Muscle of leg (tissue), 11 donors: ENCODE measurements around the gene PLEKHN1. TPM values are rescaled to one million over a fixed set of nuclear protein-coding genes. Genes with fewer than 3 reads are reported as not detected.

ENCODE experiments used
- DNase-seq: peaks from one replicate; pipeline ENCODE4 v3.0.0; 2013
- H3K27ac ChIP-seq: one replicate; pipeline ENCODE4 v1.5.1; 2013; ENCODE audit warnings: mild to moderate bottlenecking, low read length, control low read depth
- H3K27me3 ChIP-seq: one replicate; pipeline ENCODE4 v1.6.1; 2013; ENCODE audit warnings: low read length; ENCODE audit not compliant: control insufficient read depth, insufficient read depth
- H3K36me3 ChIP-seq: one replicate; pipeline ENCODE4 v1.6.1; 2013; ENCODE audit warnings: low read length; ENCODE audit not compliant: control insufficient read depth, insufficient read depth
- H3K4me1 ChIP-seq: one replicate; pipeline ENCODE4 v1.6.1; 2013; ENCODE audit warnings: low read length; ENCODE audit not compliant: control insufficient read depth, insufficient read depth
- H3K4me3 ChIP-seq: one replicate; pipeline ENCODE4 v1.5.1; 2013; ENCODE audit warnings: low read length, control low read depth
- H3K9me3 ChIP-seq: replicated peaks from 2 replicates; pipeline ENCODE4 v1.6.1; 2013; ENCODE audit warnings: low read depth, low read length; ENCODE audit not compliant: control insufficient read depth
- WGBS: methylation state at CpG from one replicate; pipeline ENCODE4 v1.1.5; 2013; ENCODE audit warnings: missing lambda C conversion rate; ENCODE audit not compliant: insufficient coverage; 5-methylcytosine and 5-hydroxymethylcytosine counted together
- polyA plus RNA-seq, 8 donors: library from polyadenylated mRNA; unstranded; fragments of 120-200 nt; gene quantifications; one replicate each; pipeline versions ENCODE4 v1.2.1 to v1.2.3, GENCODE V29; 2013; ENCODE audit warnings: inconsistent platforms in 1 of 8, low replicate concordance in 1 of 8; ENCODE audit not compliant: insufficient read length in 8 of 8, insufficient read depth in 1 of 8
- total RNA-seq: library from RNA; stranded (reverse); fragments of 120-200 nt; gene quantifications from one replicate; pipeline ENCODE4 v1.2.4, GENCODE V29; 2013

Gene PLEKHN1
- total and polyA plus RNA-seq, 9 donors: 0.14 to 1.3 (median 0.53) TPM; not detected in 6

GRCh38 chr1:962381-963300 lies 3.6 kb upstream of the PLEKHN1 start:
- WGBS: 87% methylated on average over 57 of the region's 57 CpGs
- Histone ChIP-seq H3K36me3 (peaks cover 5% of the 10 kb centered on the region), H3K4me3 (no peak overlapping the region), H3K4me1 (peaks cover 30% of the 10 kb centered on the region), H3K27ac (no peak overlapping the region), H3K27me3 (peaks cover 21% of the 10 kb centered on the region), H3K9me3 (no peaks in the 10 kb centered on the region)
- no peak for DNase-seq

- DNase-seq: no peak
- WGBS: 82% methylated on average over 16 of the region's 16 CpGs
- Histone ChIP-seq H3K4me1 (peaks cover 24% of the 10 kb centered on the region), H3K4me3 (no peak overlapping the region), H3K27me3 (peaks cover 27% of the 10 kb centered on the region), H3K36me3 (peaks cover 5% of the 10 kb centered on the region), H3K27ac (no peak overlapping the region), H3K9me3 (no peaks in the 10 kb centered on the region)
These were observed 3.0 kb upstream of the PLEKHN1 start for GRCh38 chr1:963301-963651.

- no peak for DNase-seq
- no peak overlapping the region for H3K4me3 ChIP-seq
- peaks cover 34% of the 10 kb centered on the region for H3K27me3 ChIP-seq
These were observed 2.3 kb upstream of the PLEKHN1 start for GRCh38 chr1:963746-964525.

GRCh38 chr1:964691-965525 lies 1.4 kb upstream of the PLEKHN1 start:
- Histone ChIP-seq H3K4me1 (peaks cover 20% of the 10 kb centered on the region), H3K27me3 (peaks cover 38% of the 10 kb centered on the region), H3K4me3 (no peak overlapping the region), H3K9me3 (no peaks in the 10 kb centered on the region), H3K36me3 (peaks cover 5% of the 10 kb centered on the region), H3K27ac (no peak overlapping the region)
- WGBS: 83% methylated on average over 24 of the region's 51 CpGs
- DNase-seq: no peak

More at GRCh38 chr1:963746-964525, 2.3 kb upstream of the PLEKHN1 start:
- Histone ChIP-seq H3K4me1 (peaks cover 21% of the 10 kb centered on the region), H3K36me3 (peaks cover 5% of the 10 kb centered on the region), H3K9me3 (no peaks in the 10 kb centered on the region), H3K27ac (no peak overlapping the region)
- WGBS: 89% methylated on average over 46 of the region's 47 CpGs

GRCh38 chr1:965526-966134 lies 652 bp upstream of the PLEKHN1 start:
- Histone ChIP-seq H3K27ac (no peak overlapping the region), H3K27me3 (peaks cover 45% of the 10 kb centered on the region), H3K4me1 (peaks cover 16% of the 10 kb centered on the region), H3K36me3 (peaks cover 5% of the 10 kb centered on the region), H3K4me3 (no peak overlapping the region), H3K9me3 (no peaks in the 10 kb centered on the region)
- no peak for DNase-seq
- 71% methylated on average over 24 of the region's 26 CpGs for WGBS

GRCh38 chr1:966704-967300 lies 520 bp downstream of the PLEKHN1 start:
- no peaks in the 10 kb centered on the region for H3K9me3 ChIP-seq
- H3K4me3 ChIP-seq: peak overlapping the region; percentile 35
- no peak overlapping the region for H3K27ac ChIP-seq
- no peak for DNase-seq
- 1% methylated on average over 60 of the region's 60 CpGs for WGBS
- H3K4me1 ChIP-seq: peaks cover 16% of the 10 kb centered on the region
- H3K36me3 ChIP-seq: peaks cover 5% of the 10 kb centered on the region
- peaks cover 57% of the 10 kb centered on the region for H3K27me3 ChIP-seq

- Histone ChIP-seq H3K9me3 (no peaks in the 10 kb centered on the region), H3K27ac (no peak overlapping the region), H3K36me3 (no peaks in the 10 kb centered on the region), H3K27me3 (peaks cover 66% of the 10 kb centered on the region), H3K4me1 (peaks cover 16% of the 10 kb centered on the region), H3K4me3 (no peak overlapping the region)
- WGBS: 71% methylated on average over 19 of the region's 23 CpGs
- DNase-seq: no peak
These were observed 1.4 kb downstream of the PLEKHN1 start for GRCh38 chr1:967466-968343.

- Histone ChIP-seq H3K4me3 (no peak overlapping the region), H3K9me3 (no peaks in the 10 kb centered on the region), H3K27ac (no peak overlapping the region), H3K36me3 (no peaks in the 10 kb centered on the region), H3K27me3 (peaks cover 82% of the 10 kb centered on the region), H3K4me1 (peaks cover 16% of the 10 kb centered on the region)
- WGBS: 81% methylated on average over 15 of the region's 15 CpGs
- no peak for DNase-seq
These were observed 3.1 kb downstream of the PLEKHN1 start for GRCh38 chr1:969260-969855.
